Breast epithelium (tissue), 4 donors: ENCODE results near the gene MAMSTR. TPM values are rescaled to one million over a fixed set of nuclear protein-coding genes. Genes with fewer than 3 reads are reported as not detected.

Experiments
- DNase-seq, 2 donors: peaks; one replicate each; pipeline ENCODE4 v3.0.0-alpha.2; 2019; ENCODE audit warnings: low spot score in 2 of 2
- H3K27ac ChIP-seq, 2 donors: fragments of 200-600 bp; sonication (generic) in 1 of 2; one replicate each; pipeline ENCODE4 v1.5.1; 2016 to 2019; ENCODE audit warnings: mild to moderate bottlenecking in 1 of 2
- H3K27me3 ChIP-seq, 2 donors: fragments of 200-600 bp; sonication (generic) in 1 of 2; one replicate each; pipeline versions ENCODE4 v1.5.1 to v1.6.0; 2017 to 2019; ENCODE audit warnings: control low read depth in 1 of 2, mild to moderate bottlenecking in 1 of 2
- H3K36me3 ChIP-seq: fragments of 200-600 bp; one replicate; pipeline ENCODE4 v1.5.1; 2019
- H3K4me1 ChIP-seq, 2 donors: fragments of 200-600 bp; sonication (generic); one replicate each; pipeline ENCODE4 v1.5.1; 2016 to 2019; ENCODE audit warnings: control low read depth in 1 of 2
- H3K4me3 ChIP-seq, 3 donors: fragments of 200-600 bp; sonication (generic); 1 replicate in 2 of 3; 2 replicates in 1 of 3; pipeline ENCODE4 v1.5.1; 2016 to 2019; ENCODE audit warnings: mild to moderate bottlenecking in 3 of 3, moderate library complexity in 2 of 3
- H3K9me3 ChIP-seq, 2 donors: fragments of 200-600 bp; sonication (generic) in 1 of 2; one replicate each; pipeline ENCODE4 v1.5.1; 2016 to 2019; ENCODE audit warnings: control low read depth in 1 of 2
- POLR2A ChIP-seq: fragments of 450-650 bp; IDR thresholded peaks from one replicate; pipeline ENCODE4 v1.6.1; 2016; ENCODE audit warnings: antibody characterized with exemption, mild to moderate bottlenecking, moderate library complexity
- POLR2AphosphoS5 ChIP-seq, 3 donors: sonication (generic); formaldehyde crosslinking; IDR thresholded peaks; one replicate each; pipeline ENCODE4 v1.6.1; 2017; ENCODE audit warnings: antibody characterized with exemption in 3 of 3
- intact Hi-C: fragments of 100-400 bp; cut with DNase I; formaldehyde crosslinking; loops from one replicate; pipeline ENCODE4 v1.15.1; 2023; ENCODE audit warnings: low total_unique reads
- total RNA-seq, 3 donors: library from RNA; depleted of rRNA; stranded (reverse); fragments of >200 nt; gene quantifications; one replicate each; pipeline ENCODE4 v1.1.0, GENCODE V29; 2016
- TF ChIP-seq, protein P1 (sequence below), 3 donors: fragments of 450-650 bp; IDR thresholded peaks; one replicate each; pipeline ENCODE4 v1.5.1; 2016 to 2017; ENCODE audit warnings: antibody characterized with exemption in 3 of 3, mild to moderate bottlenecking in 3 of 3, moderate library complexity in 3 of 3

MAMSTR gene
- total RNA-seq, 3 donors from 2014 or later = 0.32 to 1.9 (median 1.3) TPM

- DNase-seq = no peak
- intact Hi-C loops = no loop called here
- H3K36me3 ChIP-seq = no peaks in the 10 kb centered on the region
Measured at GRCh38 chr19:48731452-48731851, 11.9 kb upstream of the MAMSTR start.

GRCh38 chr19:48728911-48729664 lies 9.6 kb upstream of the MAMSTR start:
- Histone ChIP-seq H3K4me3 (peak overlapping the region in 2 of 3 donors; percentile 49 to 61), H3K27ac (peak overlapping the region; percentile 46 to 66), H3K4me1 (no peaks in the 10 kb centered on the region), H3K27me3 (no peaks in the 10 kb centered on the region), H3K36me3 (no peaks in the 10 kb centered on the region), H3K9me3 (no peaks in the 10 kb centered on the region)
- no peak for TF ChIP-seq POLR2A
- TF ChIP-seq, protein P1, sequence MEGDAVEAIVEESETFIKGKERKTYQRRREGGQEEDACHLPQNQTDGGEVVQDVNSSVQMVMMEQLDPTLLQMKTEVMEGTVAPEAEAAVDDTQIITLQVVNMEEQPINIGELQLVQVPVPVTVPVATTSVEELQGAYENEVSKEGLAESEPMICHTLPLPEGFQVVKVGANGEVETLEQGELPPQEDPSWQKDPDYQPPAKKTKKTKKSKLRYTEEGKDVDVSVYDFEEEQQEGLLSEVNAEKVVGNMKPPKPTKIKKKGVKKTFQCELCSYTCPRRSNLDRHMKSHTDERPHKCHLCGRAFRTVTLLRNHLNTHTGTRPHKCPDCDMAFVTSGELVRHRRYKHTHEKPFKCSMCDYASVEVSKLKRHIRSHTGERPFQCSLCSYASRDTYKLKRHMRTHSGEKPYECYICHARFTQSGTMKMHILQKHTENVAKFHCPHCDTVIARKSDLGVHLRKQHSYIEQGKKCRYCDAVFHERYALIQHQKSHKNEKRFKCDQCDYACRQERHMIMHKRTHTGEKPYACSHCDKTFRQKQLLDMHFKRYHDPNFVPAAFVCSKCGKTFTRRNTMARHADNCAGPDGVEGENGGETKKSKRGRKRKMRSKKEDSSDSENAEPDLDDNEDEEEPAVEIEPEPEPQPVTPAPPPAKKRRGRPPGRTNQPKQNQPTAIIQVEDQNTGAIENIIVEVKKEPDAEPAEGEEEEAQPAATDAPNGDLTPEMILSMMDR (IDR thresholded peaks at IDR 0.05) = peak in 1 of 3 donors; percentile 13
- DNase-seq = no peak
- intact Hi-C loops = no loop called here

More at GRCh38 chr19:48731452-48731851, 11.9 kb upstream of the MAMSTR start:
- no peaks in the 10 kb centered on the region for H3K9me3 ChIP-seq
- TF ChIP-seq POLR2A (no peak), POLR2AphosphoS5 (IDR thresholded peaks at IDR 0.05) (no peak)
- TF ChIP-seq, protein P1 (IDR thresholded peaks at IDR 0.05) = no peak
- no peak overlapping the region for H3K4me3 ChIP-seq
- H3K27ac ChIP-seq = no peak overlapping the region
- no peaks in the 10 kb centered on the region for H3K27me3 ChIP-seq
- H3K4me1 ChIP-seq = no peaks in the 10 kb centered on the region

GRCh38 chr19:48726556-48726955 lies 7.0 kb upstream of the MAMSTR start:
- intact Hi-C loops = no loop called here
- Histone ChIP-seq H3K4me3 (no peak overlapping the region), H3K9me3 (no peaks in the 10 kb centered on the region), H3K27ac (peak overlapping the region in 1 of 2 donors; percentile 87), H3K36me3 (no peaks in the 10 kb centered on the region), H3K27me3 (no peaks in the 10 kb centered on the region), H3K4me1 (no peaks in the 10 kb centered on the region)
- no peak for DNase-seq
- TF ChIP-seq, protein P1 (IDR thresholded peaks at IDR 0.05) = no peak
- TF ChIP-seq POLR2AphosphoS5 (IDR thresholded peaks at IDR 0.05) (no peak), POLR2A (no peak)

GRCh38 chr19:48724796-48725753 lies 5.5 kb upstream of the MAMSTR start:
- peak overlapping the region in 1 of 3 donors; percentile 6 for H3K4me3 ChIP-seq
- H3K36me3 ChIP-seq = no peaks in the 10 kb centered on the region
- peak overlapping the region; percentile 54 to 87 for H3K27ac ChIP-seq
- TF ChIP-seq POLR2AphosphoS5 (IDR thresholded peaks at IDR 0.05) (peak in 2 of 3 donors; percentile 22 to 39), POLR2A (no peak)
- TF ChIP-seq, protein P1 (IDR thresholded peaks at IDR 0.05) = peak in 1 of 3 donors; percentile 12
- no peaks in the 10 kb centered on the region for H3K9me3 ChIP-seq
- intact Hi-C loops = no loop called here
- no peaks in the 10 kb centered on the region for H3K27me3 ChIP-seq
- no peak for DNase-seq
- no peaks in the 10 kb centered on the region for H3K4me1 ChIP-seq
